Fibroblast of lung (primary cell): ENCODE results near the gene MRE11.

ENCODE experiments used
- EZH2 ChIP-seq: IDR thresholded peaks from 2 replicates; pipeline ENCODE4 v1.5.1; 2012; ENCODE audit warnings: low read length, control low read depth, mild to moderate bottlenecking; ENCODE audit errors: missing control alignments
- TF ChIP-seq, protein P1 (sequence below), 2 donors: IDR thresholded peaks in 1 of 2; conservative IDR thresholded peaks in 1 of 2; 1 replicate in 1 of 2; 2 replicates in 1 of 2; pipeline ENCODE4 v1.5.1; 2011 to 2012; ENCODE audit warnings: low read length in 2 of 2, control low read depth in 1 of 2, inconsistent platforms in 1 of 2, low read depth in 1 of 2, mild to moderate bottlenecking in 1 of 2

DNA sequence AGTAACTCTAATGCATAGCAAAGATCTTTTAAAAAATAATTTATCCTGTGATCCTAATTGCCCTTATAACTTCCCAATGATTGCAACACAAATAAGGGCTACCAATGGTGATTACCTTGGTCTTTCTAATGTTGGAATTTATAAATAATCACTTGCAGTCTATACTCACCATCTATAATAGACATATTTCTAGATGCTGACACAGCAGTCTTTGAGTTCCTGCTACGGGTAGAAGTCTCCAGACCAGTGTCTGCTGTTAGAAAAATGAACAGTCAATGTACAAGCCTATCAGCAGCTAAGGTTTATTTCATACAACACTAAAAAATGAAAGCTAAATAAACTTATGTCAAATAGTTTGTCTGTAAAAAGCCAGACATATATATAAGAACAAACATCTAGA, 48.0 kb downstream of the MRE11 start:
- TF ChIP-seq, protein P1, sequence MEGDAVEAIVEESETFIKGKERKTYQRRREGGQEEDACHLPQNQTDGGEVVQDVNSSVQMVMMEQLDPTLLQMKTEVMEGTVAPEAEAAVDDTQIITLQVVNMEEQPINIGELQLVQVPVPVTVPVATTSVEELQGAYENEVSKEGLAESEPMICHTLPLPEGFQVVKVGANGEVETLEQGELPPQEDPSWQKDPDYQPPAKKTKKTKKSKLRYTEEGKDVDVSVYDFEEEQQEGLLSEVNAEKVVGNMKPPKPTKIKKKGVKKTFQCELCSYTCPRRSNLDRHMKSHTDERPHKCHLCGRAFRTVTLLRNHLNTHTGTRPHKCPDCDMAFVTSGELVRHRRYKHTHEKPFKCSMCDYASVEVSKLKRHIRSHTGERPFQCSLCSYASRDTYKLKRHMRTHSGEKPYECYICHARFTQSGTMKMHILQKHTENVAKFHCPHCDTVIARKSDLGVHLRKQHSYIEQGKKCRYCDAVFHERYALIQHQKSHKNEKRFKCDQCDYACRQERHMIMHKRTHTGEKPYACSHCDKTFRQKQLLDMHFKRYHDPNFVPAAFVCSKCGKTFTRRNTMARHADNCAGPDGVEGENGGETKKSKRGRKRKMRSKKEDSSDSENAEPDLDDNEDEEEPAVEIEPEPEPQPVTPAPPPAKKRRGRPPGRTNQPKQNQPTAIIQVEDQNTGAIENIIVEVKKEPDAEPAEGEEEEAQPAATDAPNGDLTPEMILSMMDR (conservative IDR thresholded peaks at IDR 0.05 in 1 of 2, IDR thresholded peaks at IDR 0.05 in 1 of 2; ENCODE audit: low read depth in 1 of 2, low read length in 2 of 2), result no peak
- no peak for TF ChIP-seq EZH2
